T-helper 2 cell treated with Interferon-gamma antibody and Interleukin-4, amounts not matched to agents 5 μg/mL and 100 μg/mL, for 36 hours (primary cell): ENCODE results near the gene NHLH2.

Experiments used
- DNase-seq: peaks from one replicate; pipeline ENCODE4 v3.0.0; 2021; ENCODE audit warnings: low spot score
- H3K27ac Mint-ChIP-seq: one replicate; pipeline ENCODE4 v1.8.0; 2021; ENCODE audit warnings: mild to moderate bottlenecking, mixed read lengths
- H3K27me3 Mint-ChIP-seq: one replicate; pipeline ENCODE4 v1.8.0; 2021; ENCODE audit warnings: low read depth, mixed read lengths
- H3K36me3 Mint-ChIP-seq: one replicate; pipeline ENCODE4 v1.8.0; 2021; ENCODE audit warnings: low read depth, mixed read lengths
- H3K4me1 Mint-ChIP-seq: one replicate; pipeline ENCODE4 v1.8.0; 2021; ENCODE audit warnings: low read depth, mixed read lengths
- H3K4me3 Mint-ChIP-seq: one replicate; pipeline ENCODE4 v1.8.0; 2022; ENCODE audit warnings: mild to moderate bottlenecking, moderate library complexity, mixed read lengths
- H3K9me3 Mint-ChIP-seq: one replicate; pipeline ENCODE4 v1.8.0; 2021; ENCODE audit warnings: mixed read lengths

Gene NHLH2

GRCh38 chr1:115840605-115841460 is at the start of gene NHLH2:
TSS of gene NHLH2 (minus strand) at chr1:115841126. CDS start at chr1:115838372, 2,754 bp downstream.
- H3K27me3 Mint-ChIP-seq: peaks cover 62% of the 10 kb centered on the region
- H3K36me3 Mint-ChIP-seq: no peaks in the 10 kb centered on the region
- no peaks in the 10 kb centered on the region for H3K9me3 Mint-ChIP-seq
- DNase-seq: no peak
- H3K4me1 Mint-ChIP-seq: peaks cover 2% of the 10 kb centered on the region
- no peak within 1 kb of the TSS for H3K4me3 Mint-ChIP-seq
- no peak within 1 kb of the TSS for H3K27ac Mint-ChIP-seq

DNA sequence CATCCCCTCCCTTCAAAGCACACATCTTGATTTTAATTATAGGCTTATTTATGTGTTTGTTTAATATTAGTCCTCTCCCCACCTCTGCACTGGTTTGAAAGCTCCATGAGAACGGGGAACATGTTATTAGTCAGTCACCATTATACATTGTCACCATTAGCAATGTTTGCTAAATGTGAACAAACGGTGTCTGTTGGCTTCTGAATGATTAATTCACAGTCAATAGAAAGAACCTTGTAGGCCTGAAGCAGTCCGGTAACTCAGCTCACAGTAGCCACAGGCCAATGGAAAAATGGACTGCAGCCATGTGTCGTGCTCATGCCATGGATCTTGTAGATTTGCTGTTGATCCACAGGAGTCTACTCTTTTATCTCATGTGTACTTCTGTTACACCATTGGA is 49.7 kb upstream of the NHLH2 start:
- Mint-ChIP-seq H3K36me3 (no peaks in the 10 kb centered on the region), H3K27me3 (peaks cover 3% of the 10 kb centered on the region), H3K27ac (no peak overlapping the region), H3K4me1 (no peaks in the 10 kb centered on the region), H3K4me3 (no peak overlapping the region), H3K9me3 (no peaks in the 10 kb centered on the region)
- no peak for DNase-seq

- no peak overlapping the region for H3K27ac Mint-ChIP-seq
- H3K9me3 Mint-ChIP-seq: no peaks in the 10 kb centered on the region
- no peak overlapping the region for H3K4me3 Mint-ChIP-seq
- H3K4me1 Mint-ChIP-seq: no peaks in the 10 kb centered on the region
- peaks cover 3% of the 10 kb centered on the region for H3K27me3 Mint-ChIP-seq
- no peak for DNase-seq
- H3K36me3 Mint-ChIP-seq: no peaks in the 10 kb centered on the region
Measured at GRCh38 chr1:115888976-115889375, 48.0 kb upstream of the NHLH2 start.

- no peaks in the 10 kb centered on the region for H3K36me3 Mint-ChIP-seq
- H3K27me3 Mint-ChIP-seq: no peaks in the 10 kb centered on the region
- no peaks in the 10 kb centered on the region for H3K9me3 Mint-ChIP-seq
- DNase-seq: no peak
- H3K27ac Mint-ChIP-seq: no peak overlapping the region
- no peaks in the 10 kb centered on the region for H3K4me1 Mint-ChIP-seq
- no peak overlapping the region for H3K4me3 Mint-ChIP-seq
Measured at GRCh38 chr1:115882913-115883902, 42.3 kb upstream of the NHLH2 start.

DNA sequence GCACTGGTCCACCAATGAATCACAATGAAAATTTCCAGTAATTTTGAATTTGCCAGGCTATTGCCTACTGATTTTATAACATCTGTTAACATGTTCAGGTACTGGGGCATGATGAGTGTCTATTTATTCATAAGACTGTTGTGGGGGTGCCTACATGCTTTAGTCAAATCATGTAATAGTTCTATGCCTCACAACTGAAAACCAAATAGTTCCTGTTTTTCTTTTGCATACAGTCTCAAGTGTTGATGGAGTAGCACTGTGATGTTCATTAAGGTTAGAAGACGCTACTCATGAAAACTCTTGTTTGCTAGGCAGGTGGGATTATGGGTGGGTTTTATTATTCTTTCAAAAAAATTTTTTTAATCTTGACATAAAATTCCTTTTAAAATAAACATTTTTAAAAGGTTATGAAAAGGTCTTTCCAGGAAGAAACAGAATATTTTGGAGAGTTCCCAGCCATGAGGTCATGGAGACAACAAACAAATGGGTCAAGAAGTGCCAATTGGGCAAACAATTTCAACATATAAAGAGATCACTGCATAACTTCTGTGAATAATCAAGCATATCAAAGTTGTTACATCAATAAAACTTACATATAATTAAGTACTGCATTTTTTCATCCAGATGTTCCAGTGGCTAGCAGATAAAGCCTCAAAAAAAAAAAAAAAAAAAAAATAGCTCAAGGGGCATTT is 40.2 kb upstream of the NHLH2 start:
- no peaks in the 10 kb centered on the region for H3K36me3 Mint-ChIP-seq
- no peaks in the 10 kb centered on the region for H3K9me3 Mint-ChIP-seq
- H3K27ac Mint-ChIP-seq: no peak overlapping the region
- H3K27me3 Mint-ChIP-seq: no peaks in the 10 kb centered on the region
- no peaks in the 10 kb centered on the region for H3K4me1 Mint-ChIP-seq
- no peak for DNase-seq
- H3K4me3 Mint-ChIP-seq: no peak overlapping the region

DNA sequence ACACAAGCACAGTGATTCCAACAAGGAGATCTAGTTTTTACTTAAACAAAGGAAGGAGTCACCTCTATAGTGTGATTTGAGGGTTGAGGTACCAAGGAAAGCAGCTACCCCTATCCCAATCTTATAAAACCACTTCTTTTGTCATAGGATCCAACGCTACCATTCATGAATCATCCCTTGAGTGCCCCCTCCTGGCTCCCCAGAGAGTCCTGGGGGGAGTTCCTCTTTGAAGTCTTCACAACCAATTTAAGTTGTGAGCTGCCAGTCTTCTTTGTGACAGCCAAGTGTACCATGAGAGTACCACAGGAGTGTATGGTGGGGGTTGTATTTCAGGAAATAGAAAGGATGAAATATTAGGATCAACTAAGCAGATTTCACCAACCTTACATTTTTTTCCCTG is 39.1 kb upstream of the NHLH2 start:
- Mint-ChIP-seq H3K27me3 (peaks cover 4% of the 10 kb centered on the region), H3K9me3 (no peaks in the 10 kb centered on the region), H3K27ac (no peak overlapping the region), H3K4me1 (no peaks in the 10 kb centered on the region), H3K4me3 (no peak overlapping the region), H3K36me3 (no peaks in the 10 kb centered on the region)
- no peak for DNase-seq

DNA sequence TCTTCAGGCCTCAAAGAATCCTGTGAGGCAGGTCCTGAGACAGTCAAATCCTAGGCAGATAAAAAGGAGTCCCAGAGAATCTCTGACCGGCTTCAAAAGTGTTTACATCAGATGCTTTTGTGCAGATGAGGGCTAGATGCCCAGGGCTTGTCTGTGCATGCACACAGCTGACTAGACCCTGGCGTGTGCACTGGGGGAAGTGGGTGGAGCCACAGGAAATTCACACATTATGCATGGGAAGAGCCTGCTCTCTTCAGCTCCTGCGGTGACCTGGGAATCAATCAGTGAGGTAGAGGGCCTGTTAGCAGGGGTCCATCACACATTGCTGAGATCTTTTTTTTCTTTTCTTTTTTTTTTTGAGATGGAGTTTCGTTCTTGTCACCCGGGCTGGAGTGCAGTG is 36.6 kb upstream of the NHLH2 start:
- no peak for DNase-seq
- no peaks in the 10 kb centered on the region for H3K9me3 Mint-ChIP-seq
- H3K36me3 Mint-ChIP-seq: no peaks in the 10 kb centered on the region
- no peaks in the 10 kb centered on the region for H3K4me1 Mint-ChIP-seq
- no peak overlapping the region for H3K4me3 Mint-ChIP-seq
- peaks cover 4% of the 10 kb centered on the region for H3K27me3 Mint-ChIP-seq
- H3K27ac Mint-ChIP-seq: no peak overlapping the region

DNA sequence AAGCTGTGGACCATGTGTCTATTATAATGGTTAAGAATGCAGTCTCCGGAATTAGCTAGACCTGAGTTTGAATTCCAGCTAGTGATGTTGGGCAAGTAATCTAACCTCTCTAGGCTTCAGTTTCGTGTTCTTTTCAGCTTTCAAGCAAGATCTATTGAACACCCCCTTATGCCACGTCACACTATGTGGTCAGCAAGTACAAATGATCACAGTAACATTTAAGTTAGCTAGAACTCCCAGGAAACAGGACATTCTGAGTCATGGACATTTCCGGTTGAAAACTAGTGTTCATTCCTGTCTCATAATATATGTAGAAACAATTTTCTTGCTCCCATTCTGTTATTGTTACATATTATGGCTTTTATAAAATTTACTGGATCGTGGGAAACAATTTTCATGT is 34.0 kb upstream of the NHLH2 start:
- no peaks in the 10 kb centered on the region for H3K9me3 Mint-ChIP-seq

DNA sequence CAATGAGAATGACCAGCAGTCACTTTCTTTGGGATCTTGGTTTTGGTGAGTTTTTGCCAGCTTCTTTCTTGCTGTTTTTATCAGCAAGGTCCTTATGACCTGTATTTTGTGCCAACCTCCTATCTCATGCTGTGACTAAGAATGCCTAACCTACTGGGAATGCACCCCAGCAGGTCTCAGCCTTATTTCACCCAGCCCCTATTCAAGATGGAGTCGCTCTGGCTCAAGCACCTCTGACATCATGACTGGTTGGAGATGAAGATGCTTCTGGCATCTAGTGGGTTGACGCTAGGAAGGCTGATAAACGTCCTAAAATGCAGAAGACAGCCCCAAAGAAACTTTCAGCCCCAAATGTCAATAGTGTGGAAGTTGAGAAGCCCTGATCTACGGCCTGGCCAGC is 33.6 kb upstream of the NHLH2 start:
- Mint-ChIP-seq H3K36me3 (no peaks in the 10 kb centered on the region), H3K27ac (no peak overlapping the region), H3K27me3 (peaks cover 6% of the 10 kb centered on the region), H3K4me1 (no peaks in the 10 kb centered on the region), H3K9me3 (no peaks in the 10 kb centered on the region), H3K4me3 (no peak overlapping the region)
- no peak for DNase-seq

More for the DNA sequence above, 34.0 kb upstream of the NHLH2 start:
- H3K27ac Mint-ChIP-seq: no peak overlapping the region
- no peak overlapping the region for H3K4me3 Mint-ChIP-seq
- H3K27me3 Mint-ChIP-seq: peaks cover 6% of the 10 kb centered on the region
- no peak for DNase-seq
- H3K36me3 Mint-ChIP-seq: no peaks in the 10 kb centered on the region
- H3K4me1 Mint-ChIP-seq: no peaks in the 10 kb centered on the region

DNA sequence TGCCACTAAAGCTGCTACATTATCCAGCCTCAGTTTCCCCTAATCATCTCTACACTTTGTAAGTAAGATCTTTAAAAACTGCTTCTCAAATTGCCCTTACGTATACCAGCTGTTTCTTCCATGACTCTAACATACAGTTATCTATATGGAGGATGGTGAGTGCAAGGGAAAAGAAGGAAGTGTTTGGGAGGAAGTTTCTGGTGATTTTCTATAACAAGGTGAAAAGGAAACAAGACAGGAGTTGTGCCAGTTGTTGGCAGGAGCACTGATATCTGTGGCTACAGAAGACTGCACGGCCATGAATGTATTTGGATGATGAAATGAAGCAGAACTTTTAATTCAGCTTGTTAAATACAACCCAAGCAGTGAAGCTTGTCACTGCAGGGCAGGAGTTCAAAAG is 32.3 kb upstream of the NHLH2 start:
- Mint-ChIP-seq H3K27ac (no peak overlapping the region), H3K36me3 (no peaks in the 10 kb centered on the region), H3K27me3 (peaks cover 6% of the 10 kb centered on the region), H3K4me3 (no peak overlapping the region), H3K4me1 (no peaks in the 10 kb centered on the region), H3K9me3 (no peaks in the 10 kb centered on the region)
- DNase-seq: no peak

GRCh38 chr1:115869064-115869463 is 28.1 kb upstream of the NHLH2 start:
- no peak for DNase-seq
- H3K27ac Mint-ChIP-seq: no peak overlapping the region
- no peak overlapping the region for H3K4me3 Mint-ChIP-seq
- H3K36me3 Mint-ChIP-seq: no peaks in the 10 kb centered on the region
- peaks cover 3% of the 10 kb centered on the region for H3K27me3 Mint-ChIP-seq
- no peaks in the 10 kb centered on the region for H3K9me3 Mint-ChIP-seq
- H3K4me1 Mint-ChIP-seq: no peaks in the 10 kb centered on the region

- no peak for DNase-seq
- H3K4me1 Mint-ChIP-seq: no peaks in the 10 kb centered on the region
- H3K4me3 Mint-ChIP-seq: no peak overlapping the region
Measured at GRCh38 chr1:115867216-115867615, 26.3 kb upstream of the NHLH2 start.

DNA sequence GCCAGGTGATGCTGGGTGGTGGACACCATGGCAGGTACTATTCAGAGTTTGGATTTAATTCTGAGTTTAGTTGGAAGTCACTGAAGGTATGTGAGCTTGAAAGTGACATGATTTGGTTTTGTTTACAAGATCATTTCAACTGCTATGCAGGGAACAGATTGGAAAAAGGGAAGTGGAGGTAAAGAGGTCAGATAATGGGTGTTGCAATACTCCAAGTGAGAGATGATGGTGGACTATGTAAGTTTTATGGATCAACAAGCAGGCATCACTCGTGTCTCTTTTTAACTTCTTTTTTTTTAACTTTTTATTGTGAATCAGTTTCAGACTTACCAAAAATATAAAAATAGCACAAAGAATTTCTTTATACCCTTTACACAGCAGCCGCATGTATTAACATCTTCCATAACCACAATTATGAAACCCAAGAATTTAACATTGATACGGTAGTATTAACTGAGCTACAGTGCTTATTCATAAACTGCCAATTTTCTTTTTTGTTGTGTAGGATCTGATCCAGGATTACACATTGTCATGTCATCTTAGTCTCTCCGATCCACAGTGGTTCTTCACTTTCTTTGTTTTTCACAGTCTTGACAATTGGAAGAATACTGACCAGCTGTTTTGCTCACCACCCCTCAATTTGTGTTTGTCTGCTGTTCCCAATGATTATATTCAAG is 24.9 kb upstream of the NHLH2 start:
- Mint-ChIP-seq H3K9me3 (no peaks in the 10 kb centered on the region), H3K4me3 (no peak overlapping the region), H3K27me3 (peaks cover 7% of the 10 kb centered on the region), H3K4me1 (no peaks in the 10 kb centered on the region), H3K27ac (no peak overlapping the region), H3K36me3 (no peaks in the 10 kb centered on the region)
- no peak for DNase-seq

More at GRCh38 chr1:115867216-115867615, 26.3 kb upstream of the NHLH2 start:
- H3K36me3 Mint-ChIP-seq: no peaks in the 10 kb centered on the region
- H3K27ac Mint-ChIP-seq: no peak overlapping the region
- peaks cover 7% of the 10 kb centered on the region for H3K27me3 Mint-ChIP-seq
- H3K9me3 Mint-ChIP-seq: no peaks in the 10 kb centered on the region
